GM12891 (cell line): ENCODE results near the gene AKAP9.

Experiments
- PAX5 ChIP-seq: IDR thresholded peaks from 2 replicates; pipeline ENCODE4 v1.6.1; 2011; ENCODE audit warnings: low read length, moderate library complexity, mild to moderate bottlenecking; ENCODE audit not compliant: insufficient read depth, severe bottlenecking
- POLR2A ChIP-seq: IDR thresholded peaks from 2 replicates; pipeline ENCODE4 v1.6.1; 2011; ENCODE audit warnings: low read depth, low read length, control low read depth
- POLR2AphosphoS5 ChIP-seq: IDR thresholded peaks from 2 replicates; pipeline ENCODE4 v1.6.1; 2011; ENCODE audit warnings: low read depth, low read length, control low read depth
- POU2F2 ChIP-seq: IDR thresholded peaks from 2 replicates; pipeline ENCODE4 v1.6.1; 2011; ENCODE audit warnings: low read depth, mild to moderate bottlenecking, control low read depth, low read length, moderate library complexity
- SPI1 ChIP-seq: IDR thresholded peaks from 2 replicates; pipeline ENCODE4 v1.6.1; 2011; ENCODE audit warnings: low read depth, low read length, control low read depth
- TAF1 ChIP-seq: IDR thresholded peaks from 2 replicates; pipeline ENCODE4 v1.6.1; 2011; ENCODE audit warnings: low read depth, low read length, control low read depth

- TF ChIP-seq POLR2A (no peak), POLR2AphosphoS5 (no peak), TAF1 (no peak), SPI1 (no peak), POU2F2 (no peak), PAX5 (no peak)
Measured at GRCh38 chr7:92039900-92040299, 99.2 kb downstream of the AKAP9 start.
